HG03565 (cell line): ENCODE measurements around the gene BMPER.

Experiments used
- ATAC-seq: cut with Tn5 transposase; IDR thresholded peaks from one replicate; pipeline ENCODE4 v1.9.1; 2021; ENCODE audit warnings: mild to moderate bottlenecking, moderate library complexity; ENCODE audit not compliant: unreplicated experiment

BMPER gene

DNA sequence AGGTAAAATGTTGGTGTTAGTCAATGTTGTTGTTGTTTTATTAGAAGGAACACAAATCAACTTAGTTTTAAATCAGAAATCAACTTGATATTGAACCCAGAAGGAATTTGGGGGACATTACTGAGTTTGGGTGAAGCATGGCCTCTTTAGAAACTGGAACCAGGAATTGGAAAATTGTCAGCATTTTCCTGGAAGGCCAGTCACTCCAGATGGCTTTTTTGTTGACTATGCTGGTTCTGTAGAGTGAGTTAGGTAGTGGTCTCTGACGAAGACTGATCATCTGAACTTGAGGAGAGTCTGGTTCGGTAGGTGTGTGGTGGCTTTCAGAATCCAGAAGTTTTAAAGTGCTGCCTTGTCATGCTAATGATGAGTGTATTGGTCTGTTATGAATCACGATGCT, 111.5 kb downstream of the BMPER start:
- ATAC-seq = no peak

- no peak for ATAC-seq
Measured at GRCh38 chr7:34019301-34019790, 114.0 kb downstream of the BMPER start.

DNA sequence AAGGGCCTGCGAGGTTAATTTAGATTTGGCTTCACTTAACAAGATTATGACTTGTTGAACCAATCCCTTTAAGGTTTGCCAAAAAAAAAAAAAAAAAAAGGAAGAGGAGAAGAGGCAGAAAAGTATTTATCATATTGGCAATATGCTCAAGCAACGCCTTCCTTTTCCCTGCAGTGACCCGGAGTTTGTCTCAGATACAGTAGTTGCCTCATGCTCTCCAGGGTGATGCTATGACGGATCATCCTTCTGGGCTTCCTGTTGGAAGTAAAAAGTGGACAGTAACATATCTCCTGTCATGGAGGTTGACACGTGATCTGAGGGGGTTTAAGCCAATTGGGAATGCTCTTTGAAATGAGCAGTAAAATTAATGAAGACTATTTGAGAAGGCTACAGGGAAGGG, 117.3 kb downstream of the BMPER start:
- no peak for ATAC-seq

- no peak for ATAC-seq
Measured at GRCh38 chr7:34025600-34025999, 120.3 kb downstream of the BMPER start.

- no peak for ATAC-seq
Measured at GRCh38 chr7:34026481-34027190, 121.3 kb downstream of the BMPER start.

DNA sequence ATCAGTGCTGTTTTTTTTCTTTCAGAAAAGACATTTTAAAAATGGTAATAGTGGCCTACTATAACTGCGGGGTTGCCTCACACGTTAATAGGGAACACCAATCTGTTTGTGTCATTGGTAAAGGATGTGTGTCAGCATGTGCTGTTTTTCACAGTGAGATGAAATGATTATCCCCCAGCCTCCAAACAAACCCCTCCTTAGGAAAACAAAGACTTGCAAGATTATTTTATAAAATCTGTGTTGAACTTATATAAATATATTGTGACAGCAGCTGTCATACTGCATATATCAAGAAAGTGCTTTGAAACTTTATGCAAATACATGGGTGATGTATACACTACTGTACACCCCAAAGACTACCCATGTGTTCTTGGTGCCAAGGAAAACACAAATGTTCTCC, 125.8 kb downstream of the BMPER start:
- no peak for ATAC-seq

DNA sequence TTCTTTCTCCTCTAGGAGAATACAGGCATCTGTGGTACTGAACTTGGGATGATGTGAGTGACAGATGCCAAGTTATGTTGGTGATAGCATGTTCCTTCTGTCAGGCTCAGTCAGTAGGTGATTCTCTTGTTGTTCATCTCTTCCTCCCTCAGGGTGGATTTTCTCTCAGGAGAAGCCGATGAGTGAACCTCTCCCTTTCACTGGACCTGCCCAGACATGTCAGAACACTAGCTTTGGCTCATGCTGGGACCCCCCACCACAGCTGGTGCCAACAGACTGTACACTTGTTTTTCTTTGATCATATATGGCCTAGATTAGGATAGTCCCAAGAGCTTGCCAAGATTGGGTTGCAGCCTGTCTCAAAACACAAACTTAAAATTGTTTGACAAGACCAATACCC, 129.4 kb downstream of the BMPER start:
- ATAC-seq = no peak

DNA sequence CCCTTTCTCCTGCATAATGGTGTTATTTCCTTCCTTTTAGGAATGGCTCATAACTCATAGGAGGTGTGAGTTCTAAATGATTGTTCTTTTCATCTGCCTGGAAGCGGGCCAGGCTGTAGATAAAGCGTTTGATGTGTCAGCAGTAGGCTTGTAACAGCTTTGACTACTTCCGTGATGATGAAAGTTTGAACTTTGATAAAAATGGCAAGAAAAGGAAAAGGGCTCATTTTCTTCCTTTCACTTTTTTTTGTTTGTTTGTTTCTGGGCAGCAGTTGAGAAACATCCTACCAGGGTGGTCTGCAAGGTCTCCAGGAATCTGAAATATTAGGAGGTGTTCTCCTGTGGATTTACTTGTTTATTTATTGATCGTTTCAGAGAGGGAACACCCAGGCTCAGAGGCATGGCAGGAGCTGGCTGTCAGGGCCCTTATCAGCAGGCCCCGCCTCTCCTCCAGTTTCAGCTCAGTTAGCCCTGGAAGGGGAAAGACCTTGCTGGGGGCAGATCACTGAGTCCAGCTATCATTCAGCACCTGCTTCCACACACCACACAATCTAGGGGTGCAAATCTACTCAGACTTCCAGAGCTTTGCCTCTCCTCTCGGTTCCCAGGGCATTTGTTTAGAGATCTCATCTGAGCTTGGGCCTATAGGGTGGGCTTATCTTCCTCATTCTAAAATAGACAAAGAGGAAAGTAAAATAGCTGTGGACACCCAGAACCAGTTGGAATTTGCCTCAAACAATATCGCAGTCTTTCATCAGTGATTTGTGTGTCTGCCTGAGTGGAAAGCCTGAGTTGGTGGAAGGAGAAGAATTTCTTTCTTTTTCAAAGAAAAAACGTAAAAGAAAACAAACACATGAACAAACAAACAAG, 130.9 kb downstream of the BMPER start:
- ATAC-seq = no peak

DNA sequence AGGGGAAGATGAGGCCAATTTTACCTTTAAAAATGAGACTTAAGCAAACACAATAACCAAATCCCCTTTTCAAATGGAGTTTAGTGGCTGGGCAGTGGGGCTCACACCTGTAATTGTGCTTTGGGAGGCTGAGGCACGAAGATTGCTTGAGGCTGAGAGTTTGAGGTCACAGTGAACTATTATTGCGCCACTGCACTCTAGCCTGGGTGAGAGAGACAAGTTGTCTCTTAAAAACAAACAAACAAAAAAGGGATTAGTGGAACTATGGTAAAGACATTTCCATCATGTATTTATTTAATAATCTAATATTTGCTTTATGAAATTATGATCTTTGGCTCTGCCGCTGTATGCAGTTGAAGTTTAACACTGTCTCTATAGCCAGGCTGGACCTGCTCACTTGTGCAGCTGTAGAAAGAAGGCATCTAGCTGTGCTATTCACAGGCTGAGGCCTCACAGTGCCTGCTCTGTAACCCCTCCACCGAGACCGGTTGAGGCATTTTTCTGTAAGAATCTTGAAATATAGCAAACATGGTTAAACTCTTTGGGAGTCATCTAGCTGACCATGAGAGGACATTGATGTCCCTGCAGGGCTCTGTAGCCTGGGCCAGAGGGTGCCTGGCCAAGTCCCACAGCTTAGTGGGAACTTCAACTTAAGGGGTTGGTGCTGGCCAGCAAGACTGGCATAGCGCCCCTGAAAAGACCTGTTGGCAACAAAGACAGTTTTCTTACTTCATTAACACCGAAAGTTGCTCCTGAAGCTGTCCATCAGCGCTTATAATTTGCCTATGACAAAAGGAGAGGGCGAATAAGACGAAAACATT, 131.8 kb downstream of the BMPER start:
- ATAC-seq = no peak

DNA sequence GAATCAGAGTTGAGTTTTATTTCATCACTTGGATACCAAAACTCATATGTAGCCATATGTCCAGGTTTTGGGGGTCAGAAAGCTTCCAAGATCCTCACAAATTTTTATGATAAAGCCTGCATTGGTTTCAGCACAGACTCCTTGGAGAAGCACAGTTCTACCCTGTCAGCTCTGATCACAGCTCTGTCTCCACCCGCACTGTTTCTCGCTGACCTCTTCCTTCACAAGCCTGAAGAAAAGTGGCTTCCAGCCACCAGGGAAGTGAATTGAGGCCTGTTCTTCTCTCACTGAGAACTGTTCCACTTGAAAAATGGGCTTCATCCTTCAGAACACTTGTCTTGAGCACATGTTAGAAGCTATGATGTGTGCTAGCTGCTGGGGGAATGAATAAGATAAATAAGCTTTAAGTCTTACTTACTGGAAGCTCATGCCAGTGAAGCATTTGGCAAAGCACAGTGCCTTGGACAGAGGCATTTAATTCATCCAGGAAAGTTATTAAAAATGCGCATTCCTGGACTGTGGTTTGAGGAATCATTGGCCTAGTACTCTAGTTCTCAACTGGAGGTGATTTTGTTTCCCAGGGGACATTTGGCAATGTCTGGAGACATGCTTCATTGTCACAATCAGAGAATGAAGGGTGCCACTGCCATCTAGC, 133.6 kb downstream of the BMPER start:
- ATAC-seq = no peak

DNA sequence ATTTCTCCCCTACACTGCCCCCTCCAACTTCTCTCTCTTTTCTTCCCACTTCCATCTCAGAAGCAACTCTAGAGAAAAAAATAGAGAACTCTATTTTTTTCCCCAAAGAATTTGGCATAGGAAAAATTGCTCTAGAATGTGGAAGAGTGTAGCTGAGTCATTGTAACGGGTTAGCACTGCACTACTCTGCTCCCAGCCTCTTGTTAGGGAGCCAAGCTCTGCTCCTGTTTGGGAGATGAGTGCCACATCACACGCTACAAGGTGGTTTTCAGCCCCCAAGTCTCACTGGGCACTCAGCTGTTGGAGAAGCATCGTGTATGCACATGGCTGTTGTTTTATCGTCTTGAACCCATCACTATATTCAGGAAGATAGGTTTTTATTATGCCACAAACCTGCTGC, 136.4 kb downstream of the BMPER start:
- no peak for ATAC-seq

- ATAC-seq = no peak
Measured at GRCh38 chr7:34042406-34042805, 137.1 kb downstream of the BMPER start.

DNA sequence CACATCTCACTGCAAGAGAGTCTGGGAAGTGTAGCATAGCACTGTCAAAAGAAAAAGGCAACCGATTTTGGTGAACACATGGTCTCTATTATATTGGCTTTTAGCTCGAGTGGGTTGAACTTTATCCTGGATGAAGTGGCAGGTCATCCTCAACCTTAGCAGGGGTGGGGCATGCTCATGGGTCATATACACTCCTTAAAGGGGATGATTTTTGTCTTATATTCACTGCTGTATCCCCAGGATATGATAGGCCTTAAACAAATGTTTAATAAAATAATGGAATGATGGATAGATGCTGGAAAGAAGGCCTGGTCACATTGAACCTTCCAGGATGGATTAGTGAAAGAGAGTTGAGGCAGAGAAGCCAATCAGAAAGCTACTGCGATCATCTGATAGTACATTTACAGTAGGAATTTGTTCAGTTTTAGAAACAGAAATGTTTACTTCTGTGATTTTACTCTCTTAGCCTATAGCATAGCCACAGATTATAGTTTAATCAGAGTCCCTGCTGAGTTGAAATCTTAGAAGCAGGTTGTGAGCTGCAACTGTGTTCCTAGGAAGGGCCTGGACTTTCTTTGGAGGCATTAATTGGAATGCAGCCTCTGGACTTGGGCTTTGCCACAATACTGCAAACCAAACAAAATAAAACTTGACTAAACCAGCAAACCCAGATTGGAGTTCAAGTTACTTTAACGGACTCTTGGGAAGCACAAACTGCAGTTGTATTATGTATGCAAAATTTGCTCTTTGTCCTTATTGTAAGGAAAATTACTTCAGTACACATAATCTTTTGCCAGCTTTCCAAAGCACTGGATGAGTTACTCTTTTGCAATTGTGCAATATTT, 138.3 kb downstream of the BMPER start:
- no peak for ATAC-seq

DNA sequence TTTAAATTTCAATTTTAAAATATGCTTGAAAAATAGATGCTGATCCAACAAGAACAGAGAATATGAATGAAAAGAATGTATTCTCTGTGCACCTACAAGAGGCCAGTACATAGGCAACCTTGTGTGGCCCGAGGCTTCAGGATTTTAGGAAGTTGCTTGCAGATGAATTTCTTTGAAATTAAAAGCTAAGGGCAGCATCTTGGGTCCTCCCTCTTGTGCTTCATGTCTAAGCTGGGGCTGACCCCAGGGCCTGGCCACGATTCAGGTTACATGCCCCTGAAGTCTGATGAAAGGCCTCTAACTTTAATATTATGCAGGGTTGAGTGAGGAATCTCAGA, 138.9 kb downstream of the BMPER start:
- no peak for ATAC-seq

DNA sequence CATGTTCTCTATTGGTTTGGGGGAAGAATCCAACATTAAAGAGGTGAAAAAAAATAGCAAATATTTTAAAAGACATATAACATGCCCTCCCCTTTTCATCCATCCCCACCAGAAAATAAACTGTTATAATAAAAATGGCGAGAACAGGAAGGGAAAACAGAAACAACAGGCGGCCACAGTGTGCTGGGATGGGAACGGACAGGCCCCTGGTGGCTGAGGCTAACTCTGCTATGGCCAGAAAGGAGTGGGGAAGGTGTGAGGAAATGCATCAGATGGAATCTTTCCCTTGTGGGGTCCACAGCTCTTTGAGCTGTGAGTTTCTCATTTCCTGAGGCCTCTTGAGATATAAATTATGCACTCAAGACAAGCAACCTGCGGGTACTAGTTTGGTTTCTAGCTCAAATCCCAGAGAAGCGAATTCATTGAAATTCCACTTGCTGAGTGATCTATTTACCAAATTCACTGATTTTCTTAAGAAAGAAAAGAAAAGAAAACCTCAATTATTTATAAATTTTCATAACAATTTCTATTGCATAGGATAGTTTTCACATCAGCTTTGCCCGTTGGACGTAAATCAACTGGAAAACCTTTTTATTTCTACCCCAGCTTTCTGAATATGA, 139.5 kb downstream of the BMPER start:
- ATAC-seq = no peak

DNA sequence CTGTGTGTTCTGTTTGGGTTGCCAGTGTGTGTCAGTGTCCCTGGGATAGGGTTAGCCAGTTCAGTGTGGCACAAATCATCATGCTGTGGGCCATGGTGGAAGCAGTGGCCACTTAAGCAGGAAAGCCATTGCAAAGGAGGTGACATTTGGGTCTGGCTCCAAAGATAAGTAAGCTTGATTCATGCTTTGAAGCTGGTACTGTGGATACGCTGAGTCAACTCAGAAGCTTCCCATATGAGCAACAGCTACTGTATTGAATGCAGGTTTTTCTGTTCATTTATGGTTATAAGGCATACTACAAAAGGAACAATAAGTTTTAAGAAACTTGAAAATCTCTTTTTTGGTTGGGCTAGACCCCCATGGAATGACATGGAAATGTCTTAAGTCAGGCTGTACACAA, 143.1 kb downstream of the BMPER start:
- no peak for ATAC-seq

DNA sequence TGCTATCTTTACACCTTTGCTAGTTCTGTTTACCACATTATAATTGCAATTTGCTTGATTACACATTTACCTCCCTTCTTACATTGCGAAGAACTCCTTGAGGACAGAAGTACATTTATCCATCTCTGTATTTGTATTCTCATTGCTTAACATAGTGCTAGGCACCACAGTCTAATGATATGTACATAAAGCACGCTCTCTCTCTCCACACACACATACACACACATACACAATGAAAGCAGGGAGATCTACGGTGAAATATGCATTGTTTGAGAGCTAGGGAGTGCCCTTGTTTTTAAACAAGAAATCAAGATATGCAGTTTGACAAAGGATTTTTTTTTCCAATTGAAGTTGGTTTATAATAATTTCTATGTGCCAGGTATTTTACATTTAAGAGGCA, 148.7 kb downstream of the BMPER start:
- no peak for ATAC-seq

- no peak for ATAC-seq
Measured at GRCh38 chr7:34057136-34057535, 151.8 kb downstream of the BMPER start.

DNA sequence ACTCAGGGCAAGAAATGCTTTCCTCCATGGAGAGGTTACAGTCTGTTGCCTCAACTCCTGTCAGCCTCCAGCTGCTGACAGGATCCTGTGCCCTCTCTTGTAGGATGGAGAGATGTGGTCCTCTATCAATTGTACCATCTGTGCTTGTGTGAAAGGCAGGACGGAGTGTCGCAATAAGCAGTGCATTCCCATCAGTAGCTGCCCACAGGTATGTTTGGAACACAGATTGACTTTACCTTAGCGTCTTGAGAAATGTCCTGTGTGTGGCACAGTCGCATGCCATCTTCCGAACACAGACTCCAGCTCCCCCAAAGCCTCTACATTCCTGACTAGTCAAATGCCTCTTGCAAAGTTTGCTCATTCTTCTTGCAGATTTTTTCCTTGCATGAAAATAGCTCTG, 152.6 kb downstream of the BMPER start:
- ATAC-seq = no peak

DNA sequence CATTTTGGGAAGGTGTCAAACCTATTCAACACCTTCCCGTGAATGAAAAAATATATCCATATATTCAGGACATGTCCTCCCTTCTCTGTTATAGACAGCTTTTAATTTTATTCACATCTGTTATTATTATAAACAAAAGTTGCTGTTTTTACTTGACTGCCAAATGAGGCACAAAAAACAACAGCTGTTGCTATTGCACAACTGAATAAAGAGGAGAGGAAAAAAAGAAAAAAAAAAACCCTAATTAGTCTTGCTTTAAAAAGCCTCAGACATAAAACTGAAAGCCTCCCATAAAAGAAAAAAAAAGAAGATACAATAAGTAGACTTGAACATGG, 153.4 kb downstream of the BMPER start:
- ATAC-seq = no peak
